Measurements from ENCODE around the gene CPNE2.
"Not testable (repeated sequence)": the region's sequence is repeated elsewhere in the genome, so short reads cannot be mapped to it uniquely, and the experiment has no call there.

The CPNE2 gene

GRCh38 chr16:57060323-57061083 is 31.9 kb upstream of the CPNE2 start:
- DNase-seq (no peak), ATAC-seq (replicated peaks) (no peak)
- Mint-ChIP-seq H3K4me3 (no peak overlapping the region), H3K27ac (peak overlapping the region; percentile 1 to 2), H3K9me3 (no peaks in the 10 kb centered on the region), H3K4me1 (ENCODE audit: low read depth in 2 of 2) (peaks cover 5 to 12% of the 10 kb centered on the region in 2 donors), H3K27me3 (no peaks in the 10 kb centered on the region), H3K36me3 (ENCODE audit: insufficient read depth) (peaks cover 74% of the 10 kb centered on the region)

- H3K27ac Mint-ChIP-seq, result peak overlapping the region; percentile 68 to 70
- H3K4me3 Mint-ChIP-seq, result no peak overlapping the region
- no peaks in the 10 kb centered on the region for H3K9me3 Mint-ChIP-seq
- DNase-seq, result no peak
- peaks cover 5 to 12% of the 10 kb centered on the region in 2 donors for H3K4me1 Mint-ChIP-seq (ENCODE audit: low read depth in 2 of 2)
- no peaks in the 10 kb centered on the region for H3K27me3 Mint-ChIP-seq
- no peak for ATAC-seq (replicated peaks)
- H3K36me3 Mint-ChIP-seq (ENCODE audit: insufficient read depth), result peaks cover 72% of the 10 kb centered on the region
These were observed 31.1 kb upstream of the CPNE2 start for GRCh38 chr16:57061084-57061905.

GRCh38 chr16:57062329-57062728 is 30.1 kb upstream of the CPNE2 start:
- Mint-ChIP-seq H3K36me3 (ENCODE audit: insufficient read depth) (peaks cover 72% of the 10 kb centered on the region), H3K27me3 (no peaks in the 10 kb centered on the region), H3K4me1 (ENCODE audit: low read depth in 2 of 2) (peaks cover 10 to 19% of the 10 kb centered on the region in 2 donors), H3K27ac (peak overlapping the region in 1 of 2 donors; percentile 91), H3K9me3 (no peaks in the 10 kb centered on the region), H3K4me3 (no peak overlapping the region)
- ATAC-seq (replicated peaks), result no peak
- no peak for DNase-seq

GRCh38 chr16:57063189-57063588 is 29.2 kb upstream of the CPNE2 start:
- not testable (repeated sequence) for H3K27me3 Mint-ChIP-seq; ATAC-seq (replicated peaks)

GRCh38 chr16:57064995-57065394 is 27.4 kb upstream of the CPNE2 start:
- ATAC-seq (replicated peaks) (no peak), DNase-seq (no peak)
- Mint-ChIP-seq H3K9me3 (no peaks in the 10 kb centered on the region), H3K36me3 (ENCODE audit: insufficient read depth) (peaks cover 76% of the 10 kb centered on the region), H3K4me3 (no peak overlapping the region), H3K4me1 (ENCODE audit: low read depth in 2 of 2) (peaks cover 22 to 24% of the 10 kb centered on the region in 2 donors), H3K27ac (peak overlapping the region in 1 of 2 donors; percentile 72), H3K27me3 (no peaks in the 10 kb centered on the region)

More at GRCh38 chr16:57063189-57063588, 29.2 kb upstream of the CPNE2 start:
- not testable (repeated sequence) for DNase-seq, H3K4me3 Mint-ChIP-seq, H3K9me3 Mint-ChIP-seq
- H3K27ac Mint-ChIP-seq, result peak overlapping the region in 1 of 2 donors; percentile 91
- H3K4me1 Mint-ChIP-seq (ENCODE audit: low read depth in 2 of 2), result peaks cover 10 to 15% of the 10 kb centered on the region in 2 donors
- peaks cover 70% of the 10 kb centered on the region for H3K36me3 Mint-ChIP-seq (ENCODE audit: insufficient read depth)

GRCh38 chr16:57066625-57067024 is 25.8 kb upstream of the CPNE2 start:
- no peak for ATAC-seq (replicated peaks)
- H3K9me3 Mint-ChIP-seq, result peaks cover 0 to 2% of the 10 kb centered on the region in 2 donors
- peak overlapping the region; percentile 58 to 85 for H3K27ac Mint-ChIP-seq
- peaks cover 88% of the 10 kb centered on the region for H3K36me3 Mint-ChIP-seq (ENCODE audit: insufficient read depth)
- H3K27me3 Mint-ChIP-seq, result no peaks in the 10 kb centered on the region
- DNase-seq, result no peak
- no peak overlapping the region for H3K4me3 Mint-ChIP-seq
- peaks cover 29 to 33% of the 10 kb centered on the region in 2 donors for H3K4me1 Mint-ChIP-seq (ENCODE audit: low read depth in 2 of 2)

- no peak for ATAC-seq (replicated peaks)
- no peaks in the 10 kb centered on the region for H3K27me3 Mint-ChIP-seq
- H3K36me3 Mint-ChIP-seq (ENCODE audit: insufficient read depth), result peaks cover 88% of the 10 kb centered on the region
- no peak overlapping the region for H3K4me3 Mint-ChIP-seq
- peaks cover 0 to 2% of the 10 kb centered on the region in 2 donors for H3K9me3 Mint-ChIP-seq
- peaks cover 31 to 36% of the 10 kb centered on the region in 2 donors for H3K4me1 Mint-ChIP-seq (ENCODE audit: low read depth in 2 of 2)
- H3K27ac Mint-ChIP-seq, result no peak overlapping the region
- no peak for DNase-seq
These were observed 25.0 kb upstream of the CPNE2 start for GRCh38 chr16:57067347-57067746.

GRCh38 chr16:57069053-57069452 is 23.3 kb upstream of the CPNE2 start:
- Mint-ChIP-seq H3K27ac (peak overlapping the region; percentile 33 to 95), H3K27me3 (no peaks in the 10 kb centered on the region), H3K4me1 (ENCODE audit: low read depth in 2 of 2) (peaks cover 32 to 38% of the 10 kb centered on the region in 2 donors), H3K36me3 (ENCODE audit: insufficient read depth) (peaks cover 89% of the 10 kb centered on the region), H3K4me3 (no peak overlapping the region), H3K9me3 (peaks cover 0 to 2% of the 10 kb centered on the region in 2 donors)
- ATAC-seq (replicated peaks) (no peak), DNase-seq (no peak)

GRCh38 chr16:57069635-57070370 is 22.6 kb upstream of the CPNE2 start:
- peak overlapping the region; percentile 18 to 52 for H3K4me3 Mint-ChIP-seq
- H3K4me1 Mint-ChIP-seq (ENCODE audit: low read depth in 2 of 2), result peaks cover 32 to 38% of the 10 kb centered on the region in 2 donors
- DNase-seq, result no peak
- H3K27me3 Mint-ChIP-seq, result no peaks in the 10 kb centered on the region
- peaks cover 0 to 2% of the 10 kb centered on the region in 2 donors for H3K9me3 Mint-ChIP-seq
- H3K36me3 Mint-ChIP-seq (ENCODE audit: insufficient read depth), result peaks cover 90% of the 10 kb centered on the region
- peak; percentile 26 for ATAC-seq (replicated peaks)
- H3K27ac Mint-ChIP-seq, result peak overlapping the region; percentile 88 to 95

GRCh38 chr16:57070424-57070823 is 22.0 kb upstream of the CPNE2 start:
- peak; percentile 34 to 39 (median 39) for DNase-seq
- H3K36me3 Mint-ChIP-seq (ENCODE audit: insufficient read depth), result peaks cover 93% of the 10 kb centered on the region
- peak overlapping the region; percentile 88 to 95 for H3K27ac Mint-ChIP-seq
- H3K9me3 Mint-ChIP-seq, result peaks cover 0 to 2% of the 10 kb centered on the region in 2 donors
- no peaks in the 10 kb centered on the region for H3K27me3 Mint-ChIP-seq
- ATAC-seq (replicated peaks), result peak; percentile 63
- peaks cover 32 to 38% of the 10 kb centered on the region in 2 donors for H3K4me1 Mint-ChIP-seq (ENCODE audit: low read depth in 2 of 2)
- H3K4me3 Mint-ChIP-seq, result peak overlapping the region; percentile 18 to 52

- peaks cover 32 to 38% of the 10 kb centered on the region in 2 donors for H3K4me1 Mint-ChIP-seq (ENCODE audit: low read depth in 2 of 2)
- H3K27me3 Mint-ChIP-seq, H3K9me3 Mint-ChIP-seq: not testable (repeated sequence)
- ATAC-seq (replicated peaks), result peak; percentile 30
- peak; percentile 38 to 45 (median 39) for DNase-seq
- peak overlapping the region; percentile 18 to 52 for H3K4me3 Mint-ChIP-seq
- H3K36me3 Mint-ChIP-seq (ENCODE audit: insufficient read depth), result peaks cover 94% of the 10 kb centered on the region
- H3K27ac Mint-ChIP-seq, result peak overlapping the region; percentile 88 to 95
These were observed 21.2 kb upstream of the CPNE2 start for GRCh38 chr16:57071081-57071732.

GRCh38 chr16:57071831-57072582 is 20.4 kb upstream of the CPNE2 start:
- H3K4me3 Mint-ChIP-seq, result peak overlapping the region; percentile 18 to 52
- DNase-seq (no peak), ATAC-seq (replicated peaks) (peak; percentile 12)
- peaks cover 30 to 35% of the 10 kb centered on the region in 2 donors for H3K4me1 Mint-ChIP-seq (ENCODE audit: low read depth in 2 of 2)
- peak overlapping the region; percentile 88 to 95 for H3K27ac Mint-ChIP-seq
- H3K9me3 Mint-ChIP-seq, result peaks cover 0 to 2% of the 10 kb centered on the region in 2 donors
- no peaks in the 10 kb centered on the region for H3K27me3 Mint-ChIP-seq
- H3K36me3 Mint-ChIP-seq (ENCODE audit: insufficient read depth), result peaks cover 94% of the 10 kb centered on the region

All from effector memory CD8-positive, alpha-beta T cell (primary cell).